GM19023 (cell line): ENCODE results near the gene TCP11.

ENCODE experiments used
- ATAC-seq: cut with Tn5 transposase; IDR thresholded peaks from one replicate; pipeline ENCODE4 v1.9.1; 2021; ENCODE audit warnings: mild to moderate bottlenecking, moderate library complexity; ENCODE audit not compliant: unreplicated experiment

Gene TCP11

GRCh38 chr6:35096129-35096862, 44.8 kb downstream of the TCP11 start:
- no peak for ATAC-seq

DNA sequence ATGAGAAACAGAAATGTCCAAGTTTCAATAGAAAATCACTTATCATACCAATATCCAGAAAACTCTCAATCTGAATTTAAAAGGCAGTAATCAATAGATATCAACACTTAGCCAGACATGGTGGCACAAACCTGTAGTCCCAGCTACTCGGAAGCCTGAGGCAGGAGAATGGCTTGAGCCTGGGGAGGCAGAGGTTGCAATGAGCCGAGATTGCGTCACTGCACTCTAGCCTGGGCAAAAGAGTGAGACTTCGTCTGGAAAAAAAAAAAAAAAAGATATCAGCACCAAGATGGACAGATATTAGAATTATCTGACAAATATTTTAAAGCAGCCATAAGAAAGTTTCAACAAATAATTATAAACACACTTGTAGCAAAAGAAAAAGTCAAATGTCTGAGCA, 47.0 kb downstream of the TCP11 start:
- ATAC-seq: no peak

GRCh38 chr6:35093783-35094182, 47.4 kb downstream of the TCP11 start:
- no peak for ATAC-seq

DNA sequence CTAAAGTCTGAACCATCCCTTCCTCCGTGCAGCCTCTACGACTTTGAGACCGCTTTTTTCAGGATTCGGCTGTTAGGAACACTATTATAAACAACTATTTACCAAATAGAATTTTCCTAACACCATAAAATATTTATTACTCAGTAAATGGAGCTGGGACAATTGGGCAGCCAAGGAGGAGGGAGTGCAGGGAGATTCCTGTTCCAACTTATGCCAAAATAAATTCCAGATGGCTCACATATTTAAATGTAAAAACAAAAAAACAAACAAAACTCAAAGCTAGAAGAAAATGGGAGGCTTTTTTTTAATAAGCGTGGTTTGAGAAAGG, 48.1 kb downstream of the TCP11 start:
- no peak for ATAC-seq

- no peak for ATAC-seq
These were observed 48.6 kb downstream of the TCP11 start for GRCh38 chr6:35092362-35093117.

GRCh38 chr6:35091346-35092083, 49.6 kb downstream of the TCP11 start:
- ATAC-seq: no peak

DNA sequence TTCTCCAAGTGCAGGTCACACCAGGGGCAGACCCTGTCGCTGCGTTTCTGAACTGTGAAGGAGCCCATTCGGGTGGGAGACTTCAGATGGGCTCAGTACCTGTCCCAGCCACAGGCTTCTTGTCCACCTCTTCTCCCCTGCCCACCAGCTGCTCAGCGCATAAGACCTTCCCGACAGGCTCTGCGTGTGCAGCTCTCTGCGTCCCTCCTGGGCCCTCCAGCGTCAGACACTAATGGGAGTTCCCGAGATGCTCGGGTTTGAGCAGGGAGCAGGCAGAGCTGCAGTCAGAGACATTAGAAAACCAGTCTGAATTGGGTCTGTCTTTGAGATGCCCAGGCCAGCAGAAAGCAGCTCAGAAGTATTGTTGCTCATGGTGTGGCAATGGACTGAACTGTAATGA, 50.4 kb downstream of the TCP11 start:
- no peak for ATAC-seq

DNA sequence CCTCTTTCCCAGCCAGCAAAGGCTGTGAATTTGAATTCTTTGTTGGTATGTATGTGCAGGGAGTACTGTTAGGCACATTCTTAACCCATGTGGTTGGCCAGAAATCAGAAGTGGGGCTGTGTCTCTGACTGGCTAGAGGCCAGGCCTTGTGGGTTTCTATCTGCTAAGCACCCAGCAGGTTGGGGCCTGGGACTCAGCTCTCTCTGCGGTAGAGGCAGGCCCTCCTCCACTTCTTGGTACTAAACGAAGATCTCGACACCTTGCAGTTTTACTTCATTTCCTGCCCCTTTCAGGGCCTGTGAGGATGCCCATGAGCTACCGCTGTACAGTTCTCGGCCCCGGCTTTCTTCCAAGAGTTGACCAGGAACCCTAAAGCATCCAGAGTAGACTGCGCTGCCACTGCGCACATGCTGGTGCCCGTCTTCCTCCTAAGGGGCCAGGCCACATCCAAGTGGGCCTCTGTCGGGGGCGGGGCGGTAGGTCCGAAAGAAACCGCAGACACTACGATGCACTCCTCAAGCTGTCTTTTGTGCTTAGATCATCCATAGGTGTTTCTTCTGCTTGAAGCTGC, 51.1 kb downstream of the TCP11 start:
- ATAC-seq: no peak

DNA sequence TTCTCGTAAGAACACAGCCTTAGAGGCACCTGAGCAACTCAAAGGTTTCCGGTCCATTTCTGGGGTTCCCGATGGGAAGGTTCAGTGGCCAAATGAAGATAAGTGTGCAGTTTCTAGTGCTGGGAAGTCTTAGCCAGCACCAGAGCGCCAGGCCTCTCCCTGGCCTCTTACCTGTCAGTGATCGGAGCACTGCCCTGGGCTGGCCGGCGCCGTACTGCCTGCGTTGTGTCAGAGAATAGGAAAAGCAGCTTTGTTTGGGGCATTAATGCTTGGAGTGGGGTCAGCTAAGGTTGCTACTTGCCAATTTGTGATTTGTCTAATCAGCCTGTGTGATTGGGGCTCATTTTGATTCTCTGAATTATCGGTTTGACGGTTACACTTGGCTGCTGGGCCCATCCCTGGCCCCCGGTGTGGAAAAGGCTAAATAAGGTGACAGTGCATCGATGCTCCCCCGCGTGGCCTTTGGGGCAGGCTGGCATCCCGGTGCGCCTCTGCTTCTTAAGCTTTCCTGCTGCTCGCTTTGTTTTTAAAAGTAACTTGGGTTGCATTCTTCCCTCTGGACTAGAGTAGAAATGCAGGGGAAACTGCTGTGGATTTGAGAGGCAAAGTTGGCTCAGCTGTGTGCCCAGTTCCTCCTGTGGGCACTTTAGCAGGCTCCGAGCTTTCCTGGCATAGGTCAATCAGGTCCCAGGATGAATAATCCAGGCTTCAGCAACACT, 51.8 kb downstream of the TCP11 start:
- no peak for ATAC-seq

DNA sequence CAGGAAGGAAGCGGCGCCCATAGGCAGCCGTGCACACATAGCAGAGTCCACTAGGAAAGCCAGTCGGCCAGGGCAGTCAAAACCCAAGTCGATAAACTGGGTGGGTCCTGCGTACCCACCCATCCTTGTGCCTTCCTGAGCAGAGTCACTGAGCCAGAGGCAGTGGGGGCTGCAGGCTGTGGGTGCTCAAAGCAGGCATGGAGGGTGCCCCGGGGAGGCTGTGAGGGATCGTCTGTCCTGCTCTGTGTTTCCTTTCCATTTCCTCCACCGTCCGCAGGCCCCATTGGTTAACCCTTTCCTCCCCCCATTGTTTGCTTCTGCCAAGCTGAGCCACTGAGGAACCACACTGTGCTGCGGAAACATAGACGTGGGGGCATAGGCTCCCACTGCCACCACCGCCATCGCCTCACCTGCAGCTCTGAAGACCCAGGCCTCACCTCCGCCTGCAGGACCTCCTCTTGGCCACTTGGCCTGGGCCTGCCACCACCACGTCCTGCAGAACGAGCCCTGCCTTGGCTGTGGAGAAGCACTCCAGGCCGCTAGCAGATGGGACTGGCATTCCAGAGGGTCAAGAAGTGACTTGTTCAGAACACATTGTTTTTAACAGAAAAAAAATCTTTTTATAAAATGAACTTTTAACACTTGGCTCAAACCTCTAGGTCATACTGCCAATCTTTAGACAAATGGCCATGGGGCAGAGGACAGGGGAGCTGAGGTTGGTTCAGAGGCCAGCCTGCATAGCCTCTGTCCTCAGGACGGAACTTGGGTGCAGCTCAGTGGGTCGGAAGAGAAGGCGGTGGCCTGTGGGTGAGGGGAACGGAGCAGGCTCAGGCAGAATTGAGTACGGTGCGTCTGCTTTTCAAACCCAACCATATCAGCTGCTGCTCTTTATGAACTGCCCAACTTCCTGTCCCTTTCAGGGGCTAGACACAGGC, 52.6 kb downstream of the TCP11 start:
- no peak for ATAC-seq

DNA sequence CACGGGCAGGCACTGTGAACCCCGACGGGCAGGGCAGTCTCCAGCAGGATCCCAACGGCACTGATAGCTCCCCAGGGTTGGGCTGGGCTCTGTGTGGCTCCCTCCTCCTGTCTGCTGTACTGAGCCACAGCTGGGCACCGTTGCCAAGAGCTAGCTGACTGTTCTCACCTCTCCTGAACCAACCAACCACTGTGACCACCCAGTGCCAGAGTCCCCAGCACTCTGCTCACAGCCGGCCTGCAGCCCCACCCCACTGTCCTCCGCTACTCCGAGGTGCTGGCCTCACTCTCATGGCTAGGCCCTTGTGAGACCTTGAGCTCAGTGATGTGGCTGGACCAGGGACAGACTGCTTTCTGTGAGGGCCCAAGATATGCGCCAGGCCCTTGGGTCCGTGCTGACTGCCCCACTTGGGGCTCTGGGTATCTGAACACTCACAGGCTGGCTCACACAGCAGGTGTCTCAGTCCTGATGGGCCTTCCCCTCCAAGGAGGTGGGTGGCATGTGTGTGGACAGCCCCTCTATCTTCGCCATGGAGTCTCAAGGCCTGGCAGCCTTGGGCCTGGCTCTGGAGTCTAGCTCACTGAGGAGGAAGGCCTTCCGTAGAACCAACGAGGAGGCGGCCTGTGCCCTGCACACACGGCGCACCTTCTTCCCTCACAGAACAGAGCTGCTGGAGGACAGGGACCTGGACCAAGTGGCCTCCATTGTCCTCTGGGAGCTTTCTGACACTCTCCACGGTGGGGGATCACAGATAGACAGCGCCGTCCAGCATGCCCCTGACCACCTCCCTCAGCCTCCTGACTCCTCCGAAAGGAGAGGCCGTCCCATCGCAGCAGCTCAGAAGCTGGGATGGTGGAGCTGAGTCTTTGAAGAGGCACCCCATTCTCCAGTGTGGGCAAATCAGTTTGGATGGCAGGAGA, 53.5 kb downstream of the TCP11 start:
- no peak for ATAC-seq

DNA sequence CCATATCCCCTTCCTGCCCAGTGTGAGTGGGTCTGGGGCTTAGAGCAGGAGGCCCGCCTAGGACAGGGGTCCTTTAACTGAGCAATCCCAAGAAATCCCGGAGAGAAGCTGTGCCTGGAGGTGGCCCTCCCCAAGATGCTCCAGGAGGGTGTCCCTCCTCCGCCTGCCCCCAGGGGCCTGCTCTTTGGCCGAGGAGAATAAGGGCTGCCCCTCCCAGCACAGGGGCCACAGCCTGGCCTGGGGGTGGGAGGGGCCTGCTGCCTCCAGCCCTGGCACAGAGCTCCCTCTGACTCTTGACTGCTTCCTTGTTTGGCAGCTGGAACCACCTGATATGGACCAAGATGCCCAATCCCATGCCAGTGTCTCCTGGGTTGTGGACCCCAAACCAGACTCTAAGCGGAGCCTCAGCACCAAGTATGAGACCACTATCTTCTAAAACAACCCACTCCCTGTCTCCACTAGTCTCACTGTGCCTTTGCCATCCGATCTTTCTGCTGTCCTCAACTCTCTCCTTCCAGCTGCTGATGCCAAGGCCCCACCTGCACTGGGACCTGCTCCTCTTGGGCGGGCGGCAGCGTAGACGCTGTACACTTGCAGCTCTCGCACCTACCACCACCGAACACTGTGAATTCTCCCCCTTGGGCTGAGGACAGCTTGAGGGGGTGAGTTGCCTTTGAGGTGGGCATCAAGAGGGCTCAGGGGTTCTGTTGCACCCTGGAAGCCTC, 54.3 kb downstream of the TCP11 start:
- ATAC-seq: no peak

DNA sequence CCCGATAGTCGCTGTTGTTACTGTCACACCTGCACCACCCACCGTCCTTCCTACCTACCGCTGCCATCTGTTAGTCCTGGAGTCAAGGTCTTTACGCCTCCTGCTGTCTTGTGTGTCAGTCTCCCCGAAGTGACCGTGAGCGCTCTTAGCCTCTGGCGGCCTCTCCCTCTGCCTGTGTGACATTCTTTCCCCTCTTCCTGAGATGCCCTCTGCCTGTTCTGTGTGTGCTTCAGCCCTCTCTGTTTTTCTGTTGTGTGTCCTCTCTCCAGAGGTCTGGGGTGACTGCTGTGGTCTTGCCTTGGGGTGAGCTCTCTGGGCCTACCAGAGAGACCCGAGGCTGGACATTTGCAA, 54.9 kb downstream of the TCP11 start:
- ATAC-seq: no peak

DNA sequence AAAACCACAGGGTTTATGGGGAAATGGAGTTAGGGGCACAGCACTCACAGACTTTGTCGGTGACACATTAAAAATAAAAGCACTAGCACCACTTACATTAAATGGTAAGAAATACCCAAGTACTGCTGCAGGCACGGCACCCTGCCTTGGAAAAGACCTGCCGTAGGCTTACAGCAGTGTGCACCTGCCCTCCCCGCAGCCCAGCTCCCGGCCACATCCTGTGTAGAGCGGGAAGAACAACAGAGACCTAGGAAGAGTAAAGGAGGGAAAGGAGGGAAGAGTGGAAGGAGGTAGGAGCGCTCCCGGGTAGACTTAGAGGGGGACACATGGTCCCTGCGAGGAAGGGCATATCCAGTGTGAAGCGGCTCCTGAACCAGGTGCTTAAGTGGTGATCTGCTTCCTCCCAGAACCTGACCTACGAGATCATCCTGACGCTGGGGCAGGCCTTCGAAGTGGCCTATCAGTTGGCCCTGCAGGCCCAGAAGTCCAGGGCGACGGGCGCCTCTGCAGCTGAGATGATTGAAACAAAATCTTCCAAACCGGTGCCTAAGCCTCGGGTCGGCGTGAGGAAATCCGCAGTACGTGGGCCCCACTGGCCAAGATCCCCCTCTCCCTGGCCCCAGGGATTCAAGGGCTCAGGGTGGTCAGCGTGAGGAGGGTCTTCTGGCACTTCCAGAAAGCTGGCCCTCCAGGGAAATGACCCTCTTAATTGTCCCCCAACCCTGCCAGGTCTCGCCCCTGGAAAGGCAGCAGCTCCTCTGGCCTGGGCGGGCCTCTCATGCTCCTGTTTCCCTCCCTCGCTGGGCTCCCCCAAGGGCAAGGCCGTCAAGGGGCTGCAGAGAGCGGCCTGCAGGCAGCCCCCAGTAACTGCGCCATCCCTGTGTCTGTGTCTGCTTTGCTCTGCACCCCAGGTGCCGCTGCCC, 55.5 kb downstream of the TCP11 start:
- no peak for ATAC-seq

DNA sequence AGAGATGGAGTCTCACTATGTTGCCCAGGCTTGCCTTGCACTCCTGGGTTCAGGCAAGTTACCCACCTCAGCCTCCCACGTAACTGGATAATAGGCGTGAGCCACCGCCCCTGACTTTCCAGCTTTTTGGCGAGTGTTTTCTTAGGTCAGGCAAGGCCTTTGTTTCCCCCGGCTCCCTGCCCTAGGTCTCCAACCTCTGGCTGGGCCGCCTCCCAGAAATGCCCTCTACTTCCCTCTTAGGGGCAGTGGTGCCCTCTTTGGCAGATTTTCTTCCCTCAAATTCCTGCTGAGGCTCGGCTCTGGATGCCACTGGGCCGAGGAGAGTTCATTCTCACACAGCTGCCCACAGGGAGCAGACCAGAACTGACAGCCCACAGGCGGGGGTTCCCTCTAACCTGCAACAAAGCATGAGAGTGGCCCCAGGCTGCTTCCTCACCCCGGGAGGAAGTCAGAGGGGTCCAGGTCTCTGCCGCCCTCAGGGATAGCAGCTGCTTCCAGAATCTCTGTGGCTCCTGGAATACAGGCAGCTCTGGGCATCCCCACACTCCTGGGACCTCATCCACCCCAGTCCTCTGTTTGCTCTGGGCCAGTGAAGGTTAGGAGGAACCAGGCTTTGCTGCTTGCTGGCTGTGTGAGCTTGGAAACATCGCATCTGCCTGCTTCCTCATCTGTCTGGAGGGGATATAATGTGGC, 56.5 kb downstream of the TCP11 start:
- ATAC-seq: no peak

- ATAC-seq: no peak
These were observed 57.1 kb downstream of the TCP11 start for GRCh38 chr6:35084041-35084491.

DNA sequence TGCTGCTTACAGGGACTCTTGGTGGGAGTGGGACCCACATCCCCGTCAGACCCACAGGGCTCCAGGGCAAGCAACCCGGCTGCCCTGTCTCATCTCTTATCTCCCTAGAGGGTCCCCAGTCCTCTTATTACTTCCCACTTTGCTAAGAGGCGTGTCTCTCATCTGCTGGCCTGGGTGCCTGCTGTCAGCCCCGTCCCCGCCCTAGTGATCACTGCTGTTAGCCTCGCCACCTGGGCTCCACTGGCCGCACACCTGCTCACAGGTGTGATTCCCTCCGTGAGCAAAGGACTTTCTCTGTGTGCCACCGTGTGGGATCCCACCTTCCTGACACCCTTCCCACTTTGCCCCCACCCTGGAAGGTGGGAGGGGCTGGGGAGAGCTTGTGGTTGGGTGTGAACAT, 57.6 kb downstream of the TCP11 start:
- ATAC-seq: no peak
